Omental fat pad (tissue), 4 donors: Measurements from ENCODE around the gene NHSL1. TPM values are rescaled to one million over a fixed set of nuclear protein-coding genes. Genes with fewer than 3 reads are reported as not detected.

ENCODE experiments used
- ATAC-seq: fragments of 150-250 bp; one replicate; pipeline ENCODE4 v1.9.1; 2016; ENCODE audit warnings: mild to moderate bottlenecking, moderate library complexity; ENCODE audit not compliant: low FRiP score
- DNase-seq: peaks from one replicate; pipeline ENCODE4 v3.0.0-alpha.2; 2019; ENCODE audit warnings: low spot score
- total RNA-seq, 4 donors: library from RNA; depleted of rRNA; stranded (reverse); fragments of >200 nt; gene quantifications; one replicate each; pipeline ENCODE4 v1.1.0, GENCODE V29; 2016
- TF ChIP-seq, protein P1 (sequence below), 3 donors: fragments of 450-650 bp; IDR thresholded peaks; one replicate each; pipeline ENCODE4 v1.5.1; 2016 to 2017; ENCODE audit warnings: antibody characterized with exemption in 3 of 3, mild to moderate bottlenecking in 3 of 3, moderate library complexity in 2 of 3

The NHSL1 gene
- total RNA-seq, 4 donors from 2014 or later, result 15.9 to 23.2 (median 18.4) TPM

DNA sequence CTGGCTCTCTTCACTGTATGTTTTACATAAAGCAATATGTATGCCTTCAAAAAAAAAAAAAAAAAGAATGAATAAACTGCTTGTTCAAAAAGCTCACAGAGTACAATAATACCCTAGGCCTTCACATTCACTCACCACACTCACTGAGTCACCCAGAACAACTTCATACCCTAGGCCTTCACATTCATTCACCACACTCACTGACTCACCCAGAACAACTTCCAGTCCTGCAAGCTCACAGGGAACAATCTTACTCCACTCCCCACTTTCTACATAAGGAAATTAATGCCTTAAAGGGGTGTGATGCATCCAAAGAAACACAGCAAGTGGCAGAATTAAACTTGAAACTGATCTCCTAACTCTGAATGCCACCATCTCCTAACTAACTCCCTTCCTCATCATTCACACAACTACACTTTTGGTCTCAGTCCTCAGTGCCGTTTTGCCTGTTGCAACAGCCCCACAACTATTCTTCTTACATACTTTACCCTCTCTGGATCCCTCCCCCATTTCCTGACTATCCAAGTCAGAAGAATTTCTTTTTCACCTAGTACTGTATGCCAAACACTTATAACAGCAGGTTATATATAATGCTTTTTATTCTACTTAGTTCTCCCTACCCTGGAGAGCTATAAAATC, 34.2 kb downstream of the NHSL1 start:
- ATAC-seq, result peak; percentile 53
- DNase-seq, result no peak
- TF ChIP-seq, protein P1, sequence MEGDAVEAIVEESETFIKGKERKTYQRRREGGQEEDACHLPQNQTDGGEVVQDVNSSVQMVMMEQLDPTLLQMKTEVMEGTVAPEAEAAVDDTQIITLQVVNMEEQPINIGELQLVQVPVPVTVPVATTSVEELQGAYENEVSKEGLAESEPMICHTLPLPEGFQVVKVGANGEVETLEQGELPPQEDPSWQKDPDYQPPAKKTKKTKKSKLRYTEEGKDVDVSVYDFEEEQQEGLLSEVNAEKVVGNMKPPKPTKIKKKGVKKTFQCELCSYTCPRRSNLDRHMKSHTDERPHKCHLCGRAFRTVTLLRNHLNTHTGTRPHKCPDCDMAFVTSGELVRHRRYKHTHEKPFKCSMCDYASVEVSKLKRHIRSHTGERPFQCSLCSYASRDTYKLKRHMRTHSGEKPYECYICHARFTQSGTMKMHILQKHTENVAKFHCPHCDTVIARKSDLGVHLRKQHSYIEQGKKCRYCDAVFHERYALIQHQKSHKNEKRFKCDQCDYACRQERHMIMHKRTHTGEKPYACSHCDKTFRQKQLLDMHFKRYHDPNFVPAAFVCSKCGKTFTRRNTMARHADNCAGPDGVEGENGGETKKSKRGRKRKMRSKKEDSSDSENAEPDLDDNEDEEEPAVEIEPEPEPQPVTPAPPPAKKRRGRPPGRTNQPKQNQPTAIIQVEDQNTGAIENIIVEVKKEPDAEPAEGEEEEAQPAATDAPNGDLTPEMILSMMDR (IDR thresholded peaks at IDR 0.05), result no peak

DNA sequence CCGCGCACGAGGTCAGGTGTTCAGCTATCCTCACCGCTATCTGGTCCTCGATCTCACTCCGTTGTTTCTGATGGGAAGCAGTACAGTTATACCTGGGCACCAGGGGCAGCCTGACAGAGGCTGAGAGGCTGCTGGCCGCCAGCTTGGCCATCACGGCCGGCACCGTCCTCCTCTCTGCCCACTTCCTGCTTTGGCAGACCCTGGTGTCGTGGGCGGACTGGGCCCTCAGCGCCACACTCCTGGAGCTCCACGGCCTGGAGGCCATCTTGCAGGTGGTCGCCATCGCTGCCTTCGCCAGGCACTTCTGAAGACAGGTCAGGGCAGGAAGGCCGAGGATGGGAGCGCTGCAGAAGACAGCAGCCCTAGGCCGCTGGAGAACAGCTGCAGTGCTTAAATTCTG, 35.2 kb downstream of the NHSL1 start:
- no peak for ATAC-seq
- TF ChIP-seq, protein P1 (IDR thresholded peaks at IDR 0.05), result no peak
- DNase-seq, result no peak

DNA sequence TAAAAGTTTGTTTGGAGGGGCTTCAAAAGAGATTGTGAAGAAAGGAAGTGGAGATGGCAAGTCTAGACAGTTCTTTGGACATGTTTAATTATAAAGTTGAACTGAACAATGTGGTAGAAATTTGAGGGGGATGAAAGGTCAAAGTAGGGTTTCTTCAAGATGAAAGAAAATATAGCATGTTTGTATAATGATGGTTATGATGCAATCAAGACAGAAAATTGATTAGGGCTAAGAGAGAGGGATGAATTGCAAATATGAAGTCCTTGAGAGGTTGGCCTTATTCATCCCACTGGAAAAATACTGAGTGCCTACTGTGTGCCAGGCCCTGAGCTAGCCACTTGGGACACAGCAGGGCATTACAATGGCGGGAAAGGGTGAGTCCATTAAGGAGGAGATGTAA, 37.6 kb downstream of the NHSL1 start:
- TF ChIP-seq, protein P1 (IDR thresholded peaks at IDR 0.05), result no peak
- DNase-seq (no peak), ATAC-seq (no peak)

DNA sequence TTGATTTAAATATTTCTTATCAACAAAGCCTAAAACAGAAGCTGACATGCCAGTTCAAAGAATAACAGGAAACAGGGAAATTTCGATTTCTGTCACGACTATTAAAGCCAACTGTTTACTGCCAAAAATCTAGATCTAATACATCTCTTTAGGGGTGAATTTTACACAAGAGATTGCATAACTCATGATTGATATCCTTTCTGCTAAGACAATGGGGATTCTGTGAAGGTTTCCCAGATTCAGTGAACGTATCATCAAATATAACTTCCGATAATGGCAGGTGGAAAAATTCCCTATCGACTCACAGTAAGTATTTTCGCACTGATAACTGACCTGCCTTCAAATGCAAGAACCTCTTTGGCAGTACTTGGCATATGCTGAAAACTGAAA, 42.9 kb downstream of the NHSL1 start:
- no peak for ATAC-seq
- no peak for DNase-seq

DNA sequence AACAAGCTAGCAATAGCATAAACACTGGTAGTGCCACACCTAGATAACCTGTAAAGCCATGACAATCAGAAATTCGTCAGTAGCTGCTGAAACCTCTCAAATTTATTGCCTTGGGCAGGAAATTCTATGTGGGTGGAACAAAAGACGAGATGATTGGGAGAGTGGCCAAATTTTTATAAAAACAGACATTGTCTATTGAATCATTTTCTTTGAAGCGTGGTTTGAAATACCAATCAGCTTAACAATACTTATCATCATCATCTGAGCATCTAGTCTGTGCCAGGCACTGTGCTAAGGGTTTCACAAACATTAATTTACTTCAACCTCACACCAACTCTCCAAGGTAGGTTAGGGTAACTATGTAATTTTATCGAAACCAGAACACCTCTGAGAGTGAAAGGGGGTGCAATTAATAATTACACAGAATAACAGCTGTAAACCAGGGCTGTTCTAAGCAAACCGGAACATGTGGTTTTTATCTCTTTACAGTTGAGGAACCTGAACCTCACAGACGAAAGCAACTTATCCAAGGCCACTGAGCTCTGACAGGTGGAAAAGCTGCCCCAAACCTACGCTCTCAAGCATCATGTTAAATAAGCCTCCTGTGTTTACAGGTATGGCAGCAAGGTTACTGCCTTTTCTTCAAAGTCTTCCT, 43.4 kb downstream of the NHSL1 start:
- no peak for DNase-seq
- ATAC-seq, result no peak
- TF ChIP-seq, protein P1 (IDR thresholded peaks at IDR 0.05), result no peak

More for the DNA sequence above, 42.9 kb downstream of the NHSL1 start:
- TF ChIP-seq, protein P1 (IDR thresholded peaks at IDR 0.05), result no peak

DNA sequence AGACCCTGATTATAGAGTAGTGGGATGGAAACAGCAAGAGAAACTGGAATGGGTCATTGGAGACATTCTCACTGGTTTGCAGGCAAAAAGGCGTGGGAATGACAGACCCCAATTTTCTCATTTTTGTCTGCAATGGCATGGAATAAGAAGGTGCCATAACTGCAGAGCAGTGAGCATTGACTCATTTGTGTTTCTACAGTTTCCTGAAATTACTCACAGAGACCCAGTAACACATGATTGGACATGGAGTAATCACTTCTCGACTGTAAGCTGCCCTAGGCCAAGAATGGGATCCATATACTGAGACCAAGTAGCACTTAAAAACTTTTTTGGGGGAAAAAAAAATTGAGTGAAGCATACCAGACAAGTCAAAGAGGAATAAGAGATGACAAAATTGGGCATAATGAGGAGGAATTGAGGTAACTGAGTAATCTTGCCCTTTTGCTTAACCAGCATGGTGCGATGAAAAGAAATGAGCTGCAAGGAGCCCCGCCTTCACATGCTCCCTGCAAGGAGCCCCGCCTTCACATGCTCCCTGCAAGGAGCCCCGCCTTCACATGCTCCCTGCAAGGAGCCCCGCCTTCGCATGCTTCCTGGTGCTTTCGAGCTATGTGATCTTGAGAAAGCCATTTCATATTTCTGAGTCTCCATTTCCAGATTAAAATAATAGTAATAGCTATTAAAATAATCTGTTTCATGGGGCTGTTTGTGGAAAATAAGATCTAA, 44.1 kb downstream of the NHSL1 start:
- ATAC-seq, result no peak
- DNase-seq, result no peak
- TF ChIP-seq, protein P1 (IDR thresholded peaks at IDR 0.05), result no peak
